Vagina (tissue), 2 donors: ENCODE data around the gene HJURP. TPM values are rescaled to one million over a fixed set of nuclear protein-coding genes. Genes with fewer than 3 reads are reported as not detected.

ENCODE experiments used
- DNase-seq, 2 donors: peaks; one replicate each; pipeline ENCODE4 v3.0.0-alpha.2; 2017; ENCODE audit errors: extremely low spot score in 2 of 2
- H3K27ac ChIP-seq: fragments of 200-600 bp; sonication (generic); one replicate; pipeline ENCODE4 v1.5.1; 2019
- H3K27me3 ChIP-seq: fragments of 200-600 bp; sonication (generic); one replicate; pipeline ENCODE4 v1.5.1; 2019
- H3K36me3 ChIP-seq, 2 donors: fragments of 200-600 bp; sonication (generic); one replicate each; pipeline ENCODE4 v1.5.1; 2017 to 2019
- H3K4me1 ChIP-seq: fragments of 200-600 bp; sonication (generic); one replicate; pipeline ENCODE4 v1.5.1; 2019
- H3K4me3 ChIP-seq, 2 donors: fragments of 200-600 bp; sonication (generic); 1 replicate in 1 of 2; 2 replicates in 1 of 2; pipeline ENCODE4 v1.5.1; 2016 to 2019
- H3K9me3 ChIP-seq: fragments of 200-600 bp; sonication (generic); one replicate; pipeline ENCODE4 v1.5.1; 2019
- POLR2A ChIP-seq, 2 donors: fragments of 450-650 bp; IDR thresholded peaks; one replicate each; pipeline ENCODE4 v1.6.1; 2017; ENCODE audit warnings: antibody characterized with exemption in 2 of 2, mild to moderate bottlenecking in 2 of 2, moderate library complexity in 2 of 2
- POLR2AphosphoS5 ChIP-seq, 2 donors: sonication (generic); formaldehyde crosslinking; IDR thresholded peaks; one replicate each; pipeline ENCODE4 v1.9.0; 2017; ENCODE audit warnings: antibody characterized with exemption in 2 of 2, mild to moderate bottlenecking in 2 of 2, low read depth in 1 of 2; ENCODE audit not compliant: insufficient read depth in 1 of 2
- intact Hi-C: fragments of 100-400 bp; cut with DNase I; formaldehyde crosslinking; loops from one replicate; pipeline ENCODE4 v1.15.1; 2023
- total RNA-seq: library from RNA; depleted of rRNA; stranded (reverse); fragments of >200 nt; gene quantifications from one replicate; pipeline ENCODE4 v1.2.3, GENCODE V29; 2016
- TF ChIP-seq, protein P1 (sequence below), 3 experiments: fragments of 450-650 bp in 2 of 3; fragments of 200-600 bp in 1 of 3; sonication (generic) in 1 of 3; IDR thresholded peaks; one replicate each; pipeline ENCODE4 v1.5.1; 2017 to 2019; ENCODE audit warnings: antibody characterized with exemption in 3 of 3, mild to moderate bottlenecking in 2 of 3, moderate library complexity in 2 of 3

The HJURP gene
- total RNA-seq, 1 donor from 2014 or later = 2.2 TPM

- DNase-seq = no peak
- intact Hi-C loops = no loop called here
- TF ChIP-seq POLR2AphosphoS5 (IDR thresholded peaks at IDR 0.05; ENCODE audit: insufficient read depth in 1 of 2, low read depth in 1 of 2) = no peak
- Histone ChIP-seq H3K36me3 (no peaks in the 10 kb centered on the region), H3K9me3 (no peaks in the 10 kb centered on the region), H3K27me3 (no peaks in the 10 kb centered on the region), H3K4me1 (no peaks in the 10 kb centered on the region), H3K4me3 (no peak overlapping the region), H3K27ac (no peak overlapping the region)
Observed at GRCh38 chr2:233848276-233848675, 6.1 kb downstream of the HJURP start.

GRCh38 chr2:233847248-233847898 is 7.0 kb downstream of the HJURP start:
- no peaks in the 10 kb centered on the region for H3K36me3 ChIP-seq
- H3K4me1 ChIP-seq = no peaks in the 10 kb centered on the region
- H3K9me3 ChIP-seq = no peaks in the 10 kb centered on the region
- DNase-seq = no peak
- no peak overlapping the region for H3K4me3 ChIP-seq
- intact Hi-C loops = no loop called here
- no peaks in the 10 kb centered on the region for H3K27me3 ChIP-seq
- TF ChIP-seq, protein P1, sequence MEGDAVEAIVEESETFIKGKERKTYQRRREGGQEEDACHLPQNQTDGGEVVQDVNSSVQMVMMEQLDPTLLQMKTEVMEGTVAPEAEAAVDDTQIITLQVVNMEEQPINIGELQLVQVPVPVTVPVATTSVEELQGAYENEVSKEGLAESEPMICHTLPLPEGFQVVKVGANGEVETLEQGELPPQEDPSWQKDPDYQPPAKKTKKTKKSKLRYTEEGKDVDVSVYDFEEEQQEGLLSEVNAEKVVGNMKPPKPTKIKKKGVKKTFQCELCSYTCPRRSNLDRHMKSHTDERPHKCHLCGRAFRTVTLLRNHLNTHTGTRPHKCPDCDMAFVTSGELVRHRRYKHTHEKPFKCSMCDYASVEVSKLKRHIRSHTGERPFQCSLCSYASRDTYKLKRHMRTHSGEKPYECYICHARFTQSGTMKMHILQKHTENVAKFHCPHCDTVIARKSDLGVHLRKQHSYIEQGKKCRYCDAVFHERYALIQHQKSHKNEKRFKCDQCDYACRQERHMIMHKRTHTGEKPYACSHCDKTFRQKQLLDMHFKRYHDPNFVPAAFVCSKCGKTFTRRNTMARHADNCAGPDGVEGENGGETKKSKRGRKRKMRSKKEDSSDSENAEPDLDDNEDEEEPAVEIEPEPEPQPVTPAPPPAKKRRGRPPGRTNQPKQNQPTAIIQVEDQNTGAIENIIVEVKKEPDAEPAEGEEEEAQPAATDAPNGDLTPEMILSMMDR (IDR thresholded peaks at IDR 0.05) = no peak
- TF ChIP-seq POLR2AphosphoS5 (IDR thresholded peaks at IDR 0.05; ENCODE audit: insufficient read depth in 1 of 2, low read depth in 1 of 2) (no peak), POLR2A (IDR thresholded peaks at IDR 0.05) (no peak)
- no peak overlapping the region for H3K27ac ChIP-seq

DNA sequence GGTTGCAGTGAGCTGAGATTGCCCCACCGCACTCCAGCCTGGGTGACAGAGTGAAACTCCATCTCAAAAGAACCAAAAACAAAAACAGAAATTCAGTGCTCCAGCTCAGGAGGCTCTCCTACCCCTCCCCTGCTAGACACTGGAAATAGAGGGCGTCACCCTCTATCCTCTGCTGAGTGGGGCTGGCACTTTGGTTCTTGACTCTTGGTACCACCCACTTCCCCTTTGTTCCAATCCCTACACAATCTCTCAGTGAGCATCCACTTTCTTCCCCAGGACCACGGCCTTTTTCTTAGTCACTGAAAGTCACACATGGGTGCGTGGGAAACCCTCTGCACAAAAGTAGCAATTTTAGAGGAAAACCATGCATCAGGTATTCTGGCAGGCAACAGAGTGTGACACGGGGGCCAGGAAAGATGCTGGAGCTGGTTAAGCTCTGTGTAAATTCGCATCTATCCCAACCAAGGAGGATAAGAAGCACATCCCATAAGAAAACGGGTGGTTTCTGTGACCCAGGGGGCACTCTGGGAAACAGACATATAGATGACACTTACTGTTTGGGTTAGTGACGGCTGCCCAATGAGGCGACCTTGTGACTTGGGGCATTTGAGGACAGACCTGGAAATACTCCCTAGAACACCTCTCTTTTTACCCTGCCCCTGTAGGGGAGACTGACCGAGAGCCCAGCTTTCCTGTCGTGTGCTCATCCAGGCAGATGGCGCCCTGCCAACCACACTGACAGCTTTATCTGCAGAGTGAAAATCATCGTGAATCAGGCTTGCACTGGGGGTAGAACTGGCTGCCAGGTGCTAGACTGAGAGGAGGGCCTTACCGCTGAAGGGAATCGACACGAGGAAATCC is 7.7 kb downstream of the HJURP start:
- H3K4me3 ChIP-seq = no peak overlapping the region
- no peaks in the 10 kb centered on the region for H3K9me3 ChIP-seq
- intact Hi-C loops = no loop called here
- no peak for DNase-seq
- no peaks in the 10 kb centered on the region for H3K36me3 ChIP-seq
- H3K4me1 ChIP-seq = no peaks in the 10 kb centered on the region
- H3K27me3 ChIP-seq = no peaks in the 10 kb centered on the region
- H3K27ac ChIP-seq = no peak overlapping the region
- TF ChIP-seq, protein P1 (IDR thresholded peaks at IDR 0.05) = no peak
- TF ChIP-seq POLR2AphosphoS5 (IDR thresholded peaks at IDR 0.05; ENCODE audit: insufficient read depth in 1 of 2, low read depth in 1 of 2) (no peak), POLR2A (IDR thresholded peaks at IDR 0.05) (no peak)

- H3K9me3 ChIP-seq = no peaks in the 10 kb centered on the region
- no peak overlapping the region for H3K27ac ChIP-seq
- DNase-seq = no peak
- H3K4me3 ChIP-seq = no peak overlapping the region
- TF ChIP-seq POLR2A (IDR thresholded peaks at IDR 0.05) (no peak), POLR2AphosphoS5 (IDR thresholded peaks at IDR 0.05; ENCODE audit: insufficient read depth in 1 of 2, low read depth in 1 of 2) (no peak)
- TF ChIP-seq, protein P1 (IDR thresholded peaks at IDR 0.05) = no peak
- no peaks in the 10 kb centered on the region for H3K4me1 ChIP-seq
- H3K27me3 ChIP-seq = no peaks in the 10 kb centered on the region
- intact Hi-C loops = no loop called here
- H3K36me3 ChIP-seq = no peaks in the 10 kb centered on the region
Observed at GRCh38 chr2:233845301-233846060, 8.9 kb downstream of the HJURP start.

- H3K36me3 ChIP-seq = no peaks in the 10 kb centered on the region
- no peak for TF ChIP-seq POLR2AphosphoS5 (IDR thresholded peaks at IDR 0.05; ENCODE audit: insufficient read depth in 1 of 2, low read depth in 1 of 2)
- TF ChIP-seq POLR2A (IDR thresholded peaks at IDR 0.05) = no peak
- TF ChIP-seq, protein P1 (IDR thresholded peaks at IDR 0.05) = no peak
- H3K4me3 ChIP-seq = no peak overlapping the region
- H3K27me3 ChIP-seq = no peaks in the 10 kb centered on the region
- intact Hi-C loops = no loop called here
- H3K4me1 ChIP-seq = no peaks in the 10 kb centered on the region
- no peak overlapping the region for H3K27ac ChIP-seq
- DNase-seq = no peak
- H3K9me3 ChIP-seq = no peaks in the 10 kb centered on the region
Observed at GRCh38 chr2:233844836-233845235, 9.5 kb downstream of the HJURP start.
